ENCODE measurements around the gene ASCC1. TPM values are rescaled to one million over a fixed set of nuclear protein-coding genes. Genes with fewer than 3 reads are reported as not detected.
"Not testable (repeated sequence)": the region's sequence is repeated elsewhere in the genome, so short reads cannot be mapped to it uniquely, and the experiment has no call there.

Gene ASCC1
- total RNA-seq, 4 donors from 2014 or later = 18.7 to 28.4 (median 24.7) TPM

DNA sequence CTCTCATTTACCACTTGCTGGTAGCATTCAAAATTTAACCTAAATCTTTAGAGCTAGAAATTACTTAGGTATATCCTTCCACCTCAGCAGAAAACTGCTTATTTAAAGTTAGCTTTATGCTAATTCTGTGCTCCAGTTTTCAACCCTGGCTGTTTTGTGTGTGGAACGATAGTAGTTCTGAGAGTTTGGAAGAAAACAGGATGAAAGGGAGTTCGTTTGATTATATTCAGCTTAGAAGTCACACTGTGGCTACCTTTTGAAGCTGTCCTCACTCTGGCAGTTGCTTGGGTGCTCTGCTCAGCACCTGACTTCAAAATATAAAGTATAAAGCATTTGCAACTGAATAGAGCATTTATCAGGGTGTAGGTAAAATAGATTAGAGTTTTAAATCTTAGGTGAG is 2.6 kb upstream of the ASCC1 start:
- no peaks in the 10 kb centered on the region for H3K27me3 ChIP-seq
- H3K9me3 ChIP-seq = no peaks in the 10 kb centered on the region
- H3K27ac ChIP-seq = peak overlapping the region; percentile 26 to 99 (median 91)
- WGBS, 2 donors = 33 to 45% methylated on average over 2 of the region's 2 CpGs
- H3K4me1 ChIP-seq = peaks cover 17 to 69% (median 43%) of the 10 kb centered on the region in 3 donors
- intact Hi-C loops (cut with DNase I) = no loop called here
- TF ChIP-seq, protein P1, sequence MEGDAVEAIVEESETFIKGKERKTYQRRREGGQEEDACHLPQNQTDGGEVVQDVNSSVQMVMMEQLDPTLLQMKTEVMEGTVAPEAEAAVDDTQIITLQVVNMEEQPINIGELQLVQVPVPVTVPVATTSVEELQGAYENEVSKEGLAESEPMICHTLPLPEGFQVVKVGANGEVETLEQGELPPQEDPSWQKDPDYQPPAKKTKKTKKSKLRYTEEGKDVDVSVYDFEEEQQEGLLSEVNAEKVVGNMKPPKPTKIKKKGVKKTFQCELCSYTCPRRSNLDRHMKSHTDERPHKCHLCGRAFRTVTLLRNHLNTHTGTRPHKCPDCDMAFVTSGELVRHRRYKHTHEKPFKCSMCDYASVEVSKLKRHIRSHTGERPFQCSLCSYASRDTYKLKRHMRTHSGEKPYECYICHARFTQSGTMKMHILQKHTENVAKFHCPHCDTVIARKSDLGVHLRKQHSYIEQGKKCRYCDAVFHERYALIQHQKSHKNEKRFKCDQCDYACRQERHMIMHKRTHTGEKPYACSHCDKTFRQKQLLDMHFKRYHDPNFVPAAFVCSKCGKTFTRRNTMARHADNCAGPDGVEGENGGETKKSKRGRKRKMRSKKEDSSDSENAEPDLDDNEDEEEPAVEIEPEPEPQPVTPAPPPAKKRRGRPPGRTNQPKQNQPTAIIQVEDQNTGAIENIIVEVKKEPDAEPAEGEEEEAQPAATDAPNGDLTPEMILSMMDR (IDR thresholded peaks at IDR 0.05) = no peak
- no peak for TF ChIP-seq POLR2A (IDR thresholded peaks at IDR 0.05)
- H3K4me3 ChIP-seq = peak overlapping the region in 1 of 4 donors; percentile 40
- DNase-seq = no peak
- H3K36me3 ChIP-seq = peaks cover 0 to 32% (median 5%) of the 10 kb centered on the region in 3 donors

DNA sequence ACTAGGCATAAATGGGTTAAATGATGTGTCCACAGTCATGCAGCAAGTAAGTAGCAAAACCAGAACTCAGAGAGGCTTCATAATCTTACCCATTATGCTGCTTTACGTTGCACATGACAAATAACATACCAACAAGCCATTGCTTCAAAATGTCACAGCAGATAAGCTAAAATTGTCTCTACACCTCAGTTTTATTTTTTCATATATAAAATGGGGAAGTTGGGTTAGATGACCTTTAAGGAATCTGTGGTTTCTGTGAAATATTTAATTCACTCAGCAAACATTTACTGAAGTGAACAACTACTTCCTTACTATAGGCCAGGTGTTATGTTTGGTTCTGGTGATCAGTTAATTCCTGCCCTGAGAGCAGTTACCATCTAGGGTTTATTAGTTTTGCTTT is 2.2 kb upstream of the ASCC1 start:
- WGBS, 2 donors = 12 to 13% methylated on average over 1 of the region's 1 CpG
- TF ChIP-seq, protein P1 (IDR thresholded peaks at IDR 0.05) = no peak
- TF ChIP-seq POLR2A (IDR thresholded peaks at IDR 0.05) = no peak
- Histone ChIP-seq H3K36me3 (peaks cover 0 to 30% (median 5%) of the 10 kb centered on the region in 3 donors), H3K4me1 (peaks cover 14 to 67% (median 39%) of the 10 kb centered on the region in 3 donors), H3K27me3 (no peaks in the 10 kb centered on the region), H3K4me3 (peak overlapping the region in 1 of 4 donors; percentile 40), H3K9me3 (no peaks in the 10 kb centered on the region), H3K27ac (peak overlapping the region; percentile 26 to 99 (median 91))
- intact Hi-C loops (cut with DNase I) = no loop called here
- no peak for DNase-seq

DNA sequence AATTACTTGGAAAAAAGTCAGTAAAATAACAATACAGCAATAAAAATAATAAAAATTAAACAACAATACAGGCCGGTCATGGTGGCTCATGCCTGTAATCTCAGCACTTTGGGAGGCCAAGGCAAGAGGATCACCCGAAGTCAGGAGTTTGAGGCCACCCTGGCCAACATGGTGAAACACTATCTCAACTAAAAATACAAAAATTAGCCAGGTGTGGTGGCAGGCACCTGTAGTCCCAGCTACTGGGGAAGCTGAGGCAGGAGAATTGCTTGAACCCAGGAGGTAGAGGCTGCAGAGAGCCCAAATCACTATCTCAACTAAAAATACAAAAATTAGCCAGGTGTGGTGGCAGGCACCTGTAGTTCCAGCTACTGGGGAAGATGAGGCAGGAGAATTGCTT is 4.2 kb downstream of the ASCC1 start:
- H3K4me3 ChIP-seq; H3K27ac ChIP-seq; H3K9me3 ChIP-seq; intact Hi-C loops (cut with DNase I); DNase-seq; H3K27me3 ChIP-seq: not testable (repeated sequence)
- peaks cover 0 to 24% (median 10%) of the 10 kb centered on the region in 3 donors for H3K4me1 ChIP-seq
- H3K36me3 ChIP-seq = peaks cover 5 to 56% (median 16%) of the 10 kb centered on the region in 3 donors
- 92 to 96% methylated on average over 2 of the region's 2 CpGs for WGBS, 2 donors

DNA sequence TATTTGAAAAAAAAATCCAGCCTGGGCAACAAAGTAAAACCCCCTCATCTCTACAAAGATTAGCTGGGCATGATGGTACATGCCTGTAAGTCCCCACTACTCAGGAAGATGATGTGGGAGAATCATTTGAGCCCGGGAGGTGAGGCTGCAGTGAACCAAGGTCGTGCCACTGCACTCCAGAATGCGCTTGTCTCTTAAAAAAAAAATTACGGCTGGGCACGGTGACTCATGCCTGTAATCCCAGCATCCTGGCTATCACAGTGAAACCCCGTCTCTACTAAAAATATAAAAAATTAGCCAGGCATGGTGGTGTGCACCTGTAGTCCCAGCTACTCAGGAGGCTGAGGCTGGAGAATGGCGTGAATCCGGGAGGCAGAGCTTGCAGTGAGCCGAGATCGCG is 4.7 kb downstream of the ASCC1 start:
- intact Hi-C loops (cut with DNase I); H3K9me3 ChIP-seq; H3K4me3 ChIP-seq; H3K27me3 ChIP-seq; H3K27ac ChIP-seq; DNase-seq: not testable (repeated sequence)
- H3K4me1 ChIP-seq = peaks cover 0 to 20% (median 9%) of the 10 kb centered on the region in 3 donors
- peaks cover 5 to 60% (median 16%) of the 10 kb centered on the region in 3 donors for H3K36me3 ChIP-seq
- WGBS, 2 donors = 66 to 74% methylated on average over 11 of the region's 11 CpGs

DNA sequence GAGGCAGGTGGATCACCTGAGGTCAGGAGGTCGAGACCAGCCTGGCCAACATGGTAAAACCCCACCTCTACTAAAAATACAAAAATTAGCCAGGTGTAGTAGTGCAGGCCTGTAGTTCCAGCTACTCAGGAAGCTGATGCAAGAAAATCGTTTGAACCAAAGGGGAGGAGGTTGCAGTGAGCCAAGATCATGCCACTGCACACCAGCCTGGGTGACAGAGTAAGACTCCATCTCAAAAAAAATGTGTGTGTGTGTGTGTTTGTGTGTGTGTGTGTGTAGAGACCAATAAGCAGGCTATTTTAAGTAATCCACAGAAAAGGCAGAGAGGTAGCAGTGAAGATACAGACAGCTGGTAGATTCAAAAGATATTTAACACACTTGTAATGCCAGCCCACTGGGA is 7.5 kb downstream of the ASCC1 start:
- peaks cover 5 to 89% (median 16%) of the 10 kb centered on the region in 3 donors for H3K36me3 ChIP-seq
- H3K27ac ChIP-seq; H3K4me1 ChIP-seq; H3K4me3 ChIP-seq; intact Hi-C loops (cut with DNase I); H3K9me3 ChIP-seq; H3K27me3 ChIP-seq; DNase-seq: not testable (repeated sequence)
- 51 to 52% methylated on average over 2 of the region's 2 CpGs for WGBS, 2 donors

DNA sequence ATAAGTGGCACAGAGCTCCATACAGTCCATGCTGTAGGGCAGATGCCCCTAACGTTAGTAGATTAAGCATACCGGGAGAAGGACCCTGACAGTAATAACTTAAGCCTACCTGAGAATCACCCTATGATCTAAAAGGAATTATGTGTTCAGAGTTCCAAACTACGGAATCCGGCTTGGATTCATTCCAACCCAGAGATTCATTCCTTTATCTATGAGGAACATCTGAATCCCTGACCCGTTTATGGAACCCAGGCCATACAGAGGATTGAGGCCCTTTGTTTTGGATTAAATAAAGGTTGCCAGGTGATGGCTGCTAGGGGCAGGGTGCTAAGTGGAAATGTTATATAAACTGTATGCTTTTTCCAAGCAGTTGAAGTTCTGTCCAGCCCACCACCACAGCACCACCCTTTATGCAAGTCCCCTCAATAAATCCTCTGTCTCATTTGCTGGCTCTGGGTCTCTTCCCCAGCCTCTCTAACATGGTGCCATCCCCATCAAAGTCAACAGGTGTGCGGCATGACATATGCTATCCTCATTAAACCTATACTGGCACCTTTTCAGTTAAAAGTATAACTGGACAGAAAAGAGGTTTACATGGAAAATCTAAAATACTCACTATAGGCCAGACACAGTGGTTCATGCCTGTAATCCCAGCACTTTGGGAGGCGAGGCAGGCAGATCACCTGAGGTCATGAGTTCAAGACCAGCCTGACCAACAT is 9.4 kb downstream of the ASCC1 start:
- intact Hi-C loops (cut with DNase I) = no loop called here

More for the DNA sequence above, 9.4 kb downstream of the ASCC1 start:
- no peaks in the 10 kb centered on the region for H3K27me3 ChIP-seq
- whole genome bisulfite sequencing, 2 donors = 85 to 90% methylated on average over 7 of the region's 7 CpGs
- H3K27ac ChIP-seq = no peak overlapping the region
- no peaks in the 10 kb centered on the region for H3K4me1 ChIP-seq
- DNase-seq = no peak
- peaks cover 5 to 100% (median 16%) of the 10 kb centered on the region in 3 donors for H3K36me3 ChIP-seq
- no peaks in the 10 kb centered on the region for H3K9me3 ChIP-seq
- H3K4me3 ChIP-seq = no peak overlapping the region
- no peak for TF ChIP-seq POLR2A (IDR thresholded peaks at IDR 0.05)
- TF ChIP-seq, protein P1 (IDR thresholded peaks at IDR 0.05) = no peak
